T-cell (primary cell): ENCODE data around the gene RBM15. TPM values are rescaled to one million over a fixed set of nuclear protein-coding genes. Genes with fewer than 3 reads are reported as not detected.

Experiments used
- ATAC-seq, 4 experiments: fragments of 200-7000 bp in 3 of 4; fragments of 150-1000 bp in 1 of 4; cut with Tn5 transposase; replicated peaks in 1 of 4; 1 replicate in 3 of 4; 2 replicates in 1 of 4; pipeline ENCODE4 v1.10.0; 2021; ENCODE audit warnings: moderate library complexity in 3 of 4, mild to moderate bottlenecking in 2 of 4, moderate number of reproducible peaks in 1 of 4
- CTCF ChIA-PET, 2 donors: fragments of 300-600 bp; sonication (Branson Sonifier 250); formaldehyde crosslinking; loops; one replicate each; lab custom pipeline; 2022; ENCODE audit warnings: antibody characterized with exemption in 2 of 2; lab: Charles Lee
- POLR2A ChIA-PET, 2 donors: fragments of 300-600 bp; sonication (Branson Sonifier 250); formaldehyde crosslinking; loops; one replicate each; lab custom pipeline; 2022; ENCODE audit warnings: antibody characterized with exemption in 2 of 2; lab: Charles Lee
- DNase-seq, 35 experiments: peaks; one replicate each; pipeline versions ENCODE4 v3.0.0 to v3.0.0-alpha.2; 2013 to 2023
- H3K27ac ChIP-seq: one replicate; pipeline ENCODE4 v1.5.1; 2013; ENCODE audit warnings: low read length
- H3K27me3 ChIP-seq, 2 experiments: replicated peaks in 1 of 2; 1 replicate in 1 of 2; 2 replicates in 1 of 2; pipeline versions ENCODE4 v1.6.1 to v1.7.0; 2013; ENCODE audit warnings: low read length in 1 of 2, mixed read lengths in 1 of 2; ENCODE audit not compliant: control insufficient read depth in 2 of 2, insufficient read depth in 2 of 2; ENCODE audit errors: extremely low read depth in 1 of 2
- H3K36me3 ChIP-seq, 2 donors: 1 replicate in 1 of 2; 2 replicates in 1 of 2; pipeline versions ENCODE4 v1.6.1 to v1.7.0; 2013; ENCODE audit warnings: low read length in 1 of 2; ENCODE audit not compliant: control insufficient read depth in 2 of 2, insufficient read depth in 1 of 2; ENCODE audit errors: extremely low read depth in 1 of 2
- H3K4me1 ChIP-seq, 2 experiments: 1 replicate in 1 of 2; 2 replicates in 1 of 2; pipeline versions ENCODE4 v1.6.1 to v1.7.0; 2013; ENCODE audit warnings: low read length in 2 of 2, mixed read lengths in 1 of 2; ENCODE audit not compliant: insufficient read depth in 2 of 2, control insufficient read depth in 1 of 2; ENCODE audit errors: extremely low read depth in 1 of 2
- H3K4me3 ChIP-seq, 2 donors: 1 replicate in 1 of 2; 2 replicates in 1 of 2; pipeline versions ENCODE4 v1.5.1 to v1.7.0; 2013; ENCODE audit warnings: mild to moderate bottlenecking in 2 of 2, low read length in 1 of 2, moderate library complexity in 1 of 2; ENCODE audit not compliant: control insufficient read depth in 1 of 2; ENCODE audit errors: extremely low read depth in 1 of 2
- H3K9me3 ChIP-seq: 2 replicates; pipeline ENCODE4 v1.7.0; 2013
- H3K27ac Mint-ChIP-seq, 2 donors: one replicate each; pipeline ENCODE4 v1.8.0; 2020 to 2021; ENCODE audit warnings: mild to moderate bottlenecking in 2 of 2, mixed read lengths in 2 of 2
- H3K27me3 Mint-ChIP-seq, 2 donors: one replicate each; pipeline ENCODE4 v1.8.0; 2021 to 2022; ENCODE audit warnings: mixed read lengths in 2 of 2
- H3K36me3 Mint-ChIP-seq: one replicate; pipeline ENCODE4 v1.8.0; 2021; ENCODE audit warnings: mixed read lengths
- H3K4me1 Mint-ChIP-seq, 3 donors: one replicate each; pipeline ENCODE4 v1.8.0; 2020 to 2022; ENCODE audit warnings: mixed read lengths in 3 of 3, mild to moderate bottlenecking in 1 of 3
- H3K4me3 Mint-ChIP-seq, 3 donors: one replicate each; pipeline ENCODE4 v1.8.0; 2020 to 2022; ENCODE audit warnings: mild to moderate bottlenecking in 3 of 3, mixed read lengths in 3 of 3, moderate library complexity in 3 of 3
- H3K9me3 Mint-ChIP-seq, 3 donors: one replicate each; pipeline ENCODE4 v1.8.0; 2020 to 2022; ENCODE audit warnings: mixed read lengths in 3 of 3
- WGBS: methylation state at CpG from one replicate; pipeline ENCODE4 v1.1.5; 2013; ENCODE audit warnings: missing lambda C conversion rate; ENCODE audit not compliant: insufficient coverage; 5-methylcytosine and 5-hydroxymethylcytosine counted together
- total RNA-seq, 35 experiments: library from RNA in 6 of 35; stranded (reverse) in 6 of 35; fragments of 120-200 nt in 1 of 35; gene quantifications; one replicate each; pipeline versions ENCODE4 v1.2.1 to v1.2.4 and lab custom pipeline; 2013 to 2026

The RBM15 gene
- total RNA-seq, 5 donors from 2014 or later (not counting 1 experiment from before 2014, with no cell fraction given) = 41.1 to 46.0 (median 43.7) TPM

GRCh38 chr1:110309767-110310166, 29.4 kb upstream of the RBM15 start:
- H3K27ac ChIP-seq = no peak overlapping the region
- no peak overlapping the region for H3K27ac Mint-ChIP-seq

GRCh38 chr1:110310300-110310699, 28.9 kb upstream of the RBM15 start:
- H3K36me3 ChIP-seq = no peaks in the 10 kb centered on the region
- no peaks in the 10 kb centered on the region for H3K27me3 Mint-ChIP-seq
- peaks cover 14% of the 10 kb centered on the region for H3K36me3 Mint-ChIP-seq
- ATAC-seq (no peak), DNase-seq (no peak)
- ChIA-PET CTCF (interaction anchor here (0.6 to 2.7 kb wide), 9 partner anchors 13 to 256 kb away, joined by 3 to 14 read pairs (median 5); partner anchors contain the start of gene RBM15 (in 1 of the 2)), POLR2A (no interaction called here)
- no peak overlapping the region for H3K4me3 ChIP-seq
- H3K4me1 ChIP-seq = peaks cover 0 to 7% of the 10 kb centered on the region in 2 experiments
- 87% methylated on average over 7 of the region's 7 CpGs for WGBS
- no peak overlapping the region for H3K27ac ChIP-seq
- no peak overlapping the region for H3K27ac Mint-ChIP-seq
- H3K4me1 Mint-ChIP-seq = peaks cover 2 to 9% (median 3%) of the 10 kb centered on the region in 3 donors
- H3K9me3 ChIP-seq = no peaks in the 10 kb centered on the region
- H3K27me3 ChIP-seq = no peaks in the 10 kb centered on the region
- no peak overlapping the region for H3K4me3 Mint-ChIP-seq
- H3K9me3 Mint-ChIP-seq = no peaks in the 10 kb centered on the region

More at GRCh38 chr1:110309767-110310166, 29.4 kb upstream of the RBM15 start:
- H3K4me3 ChIP-seq = no peak overlapping the region
- DNase-seq = no peak
- H3K27me3 ChIP-seq = no peaks in the 10 kb centered on the region
- no peaks in the 10 kb centered on the region for H3K9me3 ChIP-seq
- no peaks in the 10 kb centered on the region for H3K36me3 ChIP-seq
- Mint-ChIP-seq H3K4me3 (no peak overlapping the region), H3K4me1 (peaks cover 2 to 9% (median 3%) of the 10 kb centered on the region in 3 donors), H3K36me3 (peaks cover 11% of the 10 kb centered on the region), H3K27me3 (no peaks in the 10 kb centered on the region), H3K9me3 (no peaks in the 10 kb centered on the region)
- no peak for ATAC-seq
- H3K4me1 ChIP-seq = peaks cover 0 to 7% of the 10 kb centered on the region in 2 experiments
- WGBS = 93% methylated on average over 3 of the region's 3 CpGs
- POLR2A ChIA-PET = no interaction called here
- CTCF ChIA-PET = interaction anchor here (0.6 to 2.7 kb wide), 10 partner anchors 13 to 256 kb away, joined by 3 to 14 read pairs (median 4); no protein-coding TSS in a partner anchor

- CTCF ChIA-PET = interaction anchor here (0.5 to 8.1 kb wide), 16 partner anchors 21 to 1196 kb away, joined by 3 to 181 read pairs (median 4); partner anchors contain the start of gene KCNC4 (in 1 of the 2)
- Histone ChIP-seq H3K27ac (no peak overlapping the region), H3K9me3 (no peaks in the 10 kb centered on the region), H3K36me3 (no peaks in the 10 kb centered on the region), H3K27me3 (no peaks in the 10 kb centered on the region), H3K4me1 (peaks cover 0 to 7% of the 10 kb centered on the region in 2 experiments), H3K4me3 (no peak overlapping the region)
- WGBS = 38% methylated on average over 10 of the region's 14 CpGs
- POLR2A ChIA-PET = no interaction called here
- H3K9me3 Mint-ChIP-seq = no peaks in the 10 kb centered on the region
- H3K4me1 Mint-ChIP-seq = peaks cover 2 to 9% (median 3%) of the 10 kb centered on the region in 3 donors
- H3K36me3 Mint-ChIP-seq = peaks cover 4% of the 10 kb centered on the region
- ATAC-seq (peak; percentile 94 to 100 (median 97)), DNase-seq (peak; percentile 42 to 84 (median 66))
- no peaks in the 10 kb centered on the region for H3K27me3 Mint-ChIP-seq
- H3K4me3 Mint-ChIP-seq = no peak overlapping the region
- H3K27ac Mint-ChIP-seq = no peak overlapping the region
Observed at GRCh38 chr1:110312188-110313121, 26.7 kb upstream of the RBM15 start.

- no peaks in the 10 kb centered on the region for H3K36me3 ChIP-seq
- no CpG with 5 or more reads among the region's 2 CpGs for WGBS
- Mint-ChIP-seq H3K27ac (no peak overlapping the region), H3K27me3 (peaks cover 0 to 3% of the 10 kb centered on the region in 2 donors), H3K4me1 (peaks cover 2 to 9% (median 3%) of the 10 kb centered on the region in 3 donors), H3K4me3 (no peak overlapping the region), H3K36me3 (peaks cover 4% of the 10 kb centered on the region), H3K9me3 (no peaks in the 10 kb centered on the region)
- H3K4me1 ChIP-seq = peaks cover 0 to 7% of the 10 kb centered on the region in 2 experiments
- DNase-seq (no peak), ATAC-seq (no peak)
- H3K27ac ChIP-seq = no peak overlapping the region
- ChIA-PET CTCF (interaction anchor here (0.7 to 8.1 kb wide), 4 partner anchors 109 to 144 kb away, joined by 3 to 181 read pairs (median 34); partner anchors contain the start of gene KCNC4 (in 1 of the 2)), POLR2A (no interaction called here)
- H3K27me3 ChIP-seq = no peaks in the 10 kb centered on the region
- no peak overlapping the region for H3K4me3 ChIP-seq
- no peaks in the 10 kb centered on the region for H3K9me3 ChIP-seq
Observed at GRCh38 chr1:110316735-110317134, 22.4 kb upstream of the RBM15 start.

GRCh38 chr1:110318046-110318445, 21.1 kb upstream of the RBM15 start:
- Mint-ChIP-seq H3K9me3 (no peaks in the 10 kb centered on the region), H3K27me3 (peaks cover 0 to 3% of the 10 kb centered on the region in 2 donors), H3K4me3 (no peak overlapping the region), H3K27ac (no peak overlapping the region), H3K36me3 (peaks cover 4% of the 10 kb centered on the region), H3K4me1 (peaks cover 0 to 1% (median 0%) of the 10 kb centered on the region in 3 donors)
- Histone ChIP-seq H3K4me1 (no peaks in the 10 kb centered on the region), H3K27ac (no peak overlapping the region), H3K36me3 (no peaks in the 10 kb centered on the region), H3K9me3 (no peaks in the 10 kb centered on the region), H3K27me3 (no peaks in the 10 kb centered on the region), H3K4me3 (no peak overlapping the region)
- ATAC-seq (no peak), DNase-seq (no peak)
- ChIA-PET POLR2A (no interaction called here), CTCF (interaction anchor here (0.5 to 8.1 kb wide), 6 partner anchors 105 to 142 kb away, joined by 3 to 181 read pairs (median 4); partner anchors contain the start of gene KCNC4 (in 1 of the 2))
- 85% methylated on average over 4 of the region's 4 CpGs for WGBS
